Measurements from ENCODE around the gene PDCD2. TPM values are rescaled to one million over a fixed set of nuclear protein-coding genes. Genes with fewer than 3 reads are reported as not detected.

Gene PDCD2
- total and polyA plus RNA-seq, 9 of the 15 experiments (the other 6 are each of a cell fraction or from before 2014, with no cell fraction given) = 67.3 to 430 (median 318) TPM

GRCh38 chr6:170542031-170542719 is 42.3 kb downstream of the PDCD2 start:
- peak in 1 of 4 experiments; percentile 9 for DNase-seq (ENCODE audit: extremely low read depth in 1 of 4, low spot score in 3 of 4)
- CTCF ChIA-PET (ENCODE audit: low intra/inter-chr PET ratio) = no interaction called here
- Histone ChIP-seq H3K9me1 (ENCODE audit: control insufficient read depth, insufficient read depth, low read length) (no peaks in the 10 kb centered on the region), H3K9ac (ENCODE audit: insufficient read depth in 1 of 2, low read depth in 2 of 2, low read length in 2 of 2) (no peak overlapping the region), H4K20me1 (replicated peaks; ENCODE audit: control insufficient read depth, insufficient read depth, low read length) (peaks cover 16% of the 10 kb centered on the region), H3K36me3 (ENCODE audit: control insufficient read depth, insufficient read depth, low read length) (peaks cover 100% of the 10 kb centered on the region), H3K79me2 (ENCODE audit: control insufficient read depth, insufficient read depth, low read length) (peaks cover 79% of the 10 kb centered on the region), H3K4me2 (ENCODE audit: insufficient read depth, low read length) (no peak overlapping the region), H3K4me3 (no peak overlapping the region), H3K27ac (ENCODE audit: extremely low read depth, low read depth, low read length) (no peak overlapping the region), H2AFZ (ENCODE audit: low read depth, low read length) (no peak overlapping the region), H3K27me3 (ENCODE audit: control insufficient read depth in 2 of 2, insufficient read depth in 2 of 2, low read length in 2 of 2) (no peaks in the 10 kb centered on the region), H3K4me1 (replicated peaks in 1 of 2; ENCODE audit: control insufficient read depth in 2 of 2, insufficient read depth in 2 of 2, low read length in 2 of 2) (no peaks in the 10 kb centered on the region), H3K9me3 (replicated peaks; ENCODE audit: control insufficient read depth, insufficient read depth, low read depth, low read length) (no peaks in the 10 kb centered on the region)
- BruUV-seq (replicated peaks) = no TSS peak
- ATAC-seq = no peak; the same call in 2 of the 3 replicates
- WGBS (ENCODE audit: insufficient coverage, low coverage, missing lambda C conversion rate) = 86% methylated on average over 10 of the region's 10 CpGs
- no peak for FAIRE-seq
- in situ Hi-C loops (cut with MboI) (no loop called here), intact Hi-C loops (cut with micrococcal nuclease) (no loop called here)
- peak; percentile 41; the same call in 1 of the 2 replicates for TF ChIP-seq POLR2A (conservative IDR thresholded peaks at IDR 0.05)
- TF ChIP-seq CEBPG (CRISPR knock-in tag; IDR thresholded peaks at IDR 0.05) = no peak
- TF ChIP-seq CEBPG (tag; conservative IDR thresholded peaks at IDR 0.05 in 1 of 2, IDR thresholded peaks at IDR 0.05 in 1 of 2) = no peak
- TF ChIP-seq ZBTB33 (CRISPR knock-in tag; IDR thresholded peaks at IDR 0.05) = 0 out of 2 replicates have a peak, but pooled peaks have one; percentile 17
- peak; percentile 24; the same call in 1 of the 2 replicates for TF ChIP-seq RBFOX2 (IDR thresholded peaks at IDR 0.05; ENCODE audit: low read depth, low read length)
- POLR2A ChIA-PET = interaction anchor here (0.6 to 3.0 kb wide), 8 partner anchors 8 to 1485 kb away, joined by 3 to 19 read pairs (median 4); partner anchors contain the start of gene PSMB1

Data from K562 (cell line).